ENCODE measurements around the gene PSMC3.
"Not testable (repeated sequence)": the region's sequence is repeated elsewhere in the genome, so short reads cannot be mapped to it uniquely, and the experiment has no call there.

The PSMC3 gene

GRCh38 chr11:47426062-47426956, at the start of gene PSMC3:
PSMC3 (minus strand) TSS chr11:47426439; CDS start chr11:47426279, 160 bp downstream.
- FAIRE-seq = peak; percentile 81

GRCh38 chr11:47470671-47471070, 44.4 kb upstream of the PSMC3 start:
- no peak for FAIRE-seq

GRCh38 chr11:47469361-47470179, 43.3 kb upstream of the PSMC3 start:
- FAIRE-seq = no peak

GRCh38 chr11:47468598-47469214, 42.5 kb upstream of the PSMC3 start:
- FAIRE-seq = no peak

DNA sequence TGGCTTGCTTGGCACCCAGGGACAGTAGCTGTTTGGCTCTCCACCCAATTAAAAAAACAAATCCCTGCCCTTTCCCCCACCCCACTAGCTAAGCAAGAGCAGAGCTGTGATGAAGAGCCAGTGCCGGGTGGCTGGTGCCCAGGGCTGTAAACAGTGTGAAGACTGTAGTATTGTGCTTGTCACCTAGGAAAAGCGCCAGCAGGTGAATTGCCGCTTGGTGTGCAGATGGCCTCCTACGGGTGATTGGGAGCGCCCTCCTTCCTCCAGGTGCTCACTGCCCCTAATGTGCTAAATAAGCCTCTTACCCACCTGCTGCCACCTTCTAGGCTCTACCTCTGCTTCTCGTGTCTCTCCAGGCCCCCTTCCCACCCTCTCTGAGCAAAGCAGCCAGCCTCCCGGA, 41.1 kb upstream of the PSMC3 start:
- FAIRE-seq = no peak

DNA sequence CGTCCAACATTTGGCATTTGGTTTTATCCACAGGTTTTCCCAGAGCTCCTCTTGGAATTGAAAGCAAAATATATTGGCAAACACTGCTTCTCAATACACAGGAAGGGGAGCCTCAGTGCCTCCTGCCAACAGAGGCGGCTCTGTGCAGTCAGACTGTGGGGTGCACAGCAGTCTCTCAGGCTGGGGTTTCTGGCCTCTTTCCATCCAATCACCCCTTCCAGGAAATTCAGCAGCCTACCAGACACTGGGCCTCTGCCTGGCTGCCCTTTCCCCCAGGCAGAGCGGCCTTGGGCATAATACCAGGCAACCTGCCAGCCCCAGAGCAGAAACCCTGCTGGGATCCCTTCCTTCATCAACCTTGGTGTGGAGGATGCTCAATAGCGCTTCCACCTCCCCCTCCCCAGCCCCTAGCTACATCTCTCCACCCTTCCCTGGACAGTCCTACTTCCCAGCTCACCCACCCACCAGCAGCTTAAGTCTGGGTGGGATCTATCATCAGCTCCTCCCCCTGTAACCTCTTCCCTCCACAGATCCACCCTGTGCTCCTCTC, 40.5 kb upstream of the PSMC3 start:
- no peak for FAIRE-seq

DNA sequence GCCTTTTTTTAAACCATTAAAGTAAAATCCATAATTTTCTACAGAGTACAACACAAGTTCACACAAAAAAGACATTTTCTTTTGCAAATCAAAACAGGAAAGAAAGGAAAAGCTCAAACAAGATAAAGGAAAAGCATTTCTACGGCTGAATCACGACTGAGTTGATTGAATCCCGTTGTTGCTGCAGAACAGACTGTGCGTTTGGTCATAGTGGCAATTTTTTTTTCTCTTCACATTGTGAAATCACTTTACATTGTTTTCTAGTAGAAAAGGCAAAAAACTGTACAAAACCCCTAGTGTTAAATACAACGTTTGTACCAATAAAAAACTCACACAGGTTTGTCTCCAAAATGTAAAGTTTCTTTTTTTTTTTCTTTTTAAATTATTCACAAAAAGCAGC, 40.0 kb upstream of the PSMC3 start:
- no peak for FAIRE-seq

- no peak for FAIRE-seq
Measured at GRCh38 chr11:47464483-47464882, 38.2 kb upstream of the PSMC3 start.

DNA sequence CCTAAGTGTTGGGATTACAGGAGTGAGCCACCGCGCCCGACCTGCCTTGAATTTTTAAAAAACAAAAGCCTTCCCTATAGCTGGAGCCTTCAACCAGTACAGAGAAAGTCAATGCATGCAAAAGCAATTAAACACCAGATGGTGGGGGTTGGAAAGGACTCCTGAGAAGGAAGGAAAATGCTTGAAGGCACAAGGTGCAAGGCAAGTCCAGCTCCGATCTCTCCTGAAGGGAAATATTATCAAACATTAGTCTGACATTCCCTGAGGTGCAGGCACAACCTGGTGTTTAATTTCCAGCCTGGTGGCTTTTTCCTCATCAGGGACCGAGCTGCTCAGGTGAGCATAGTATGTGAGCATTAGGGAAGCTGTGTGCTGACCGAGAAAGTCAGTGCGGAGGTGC, 35.6 kb upstream of the PSMC3 start:
- no peak for FAIRE-seq

DNA sequence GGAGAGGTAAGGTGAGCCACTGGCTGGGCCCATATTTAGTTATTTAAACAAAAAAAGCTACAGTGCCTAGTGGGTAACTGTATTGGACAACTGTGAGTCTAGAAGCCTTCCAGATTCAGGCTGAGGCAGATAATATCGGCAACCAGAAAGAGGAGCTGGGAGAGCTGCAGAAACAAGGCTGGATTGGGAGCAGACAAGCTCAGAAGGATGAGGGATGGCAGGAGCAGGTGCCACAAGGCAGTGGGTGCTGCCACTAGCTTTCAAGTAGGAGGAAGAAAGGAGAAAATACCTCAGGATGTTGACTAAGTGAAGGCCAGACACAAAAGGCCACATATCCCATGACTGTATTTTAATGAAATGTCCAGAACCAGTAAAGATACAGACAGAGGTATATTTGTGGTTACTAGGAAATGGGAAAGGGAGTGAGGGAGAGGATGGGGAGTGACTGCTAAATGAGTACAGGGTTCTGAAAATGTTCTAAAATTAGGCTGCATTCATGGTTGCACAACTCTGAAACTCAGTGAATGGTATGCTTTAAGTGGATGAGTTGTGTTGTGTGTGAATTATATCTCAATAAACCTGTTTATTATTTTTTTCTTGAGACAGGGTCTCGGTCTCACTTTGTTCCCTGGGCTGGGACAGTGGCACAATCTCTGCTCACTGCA, 34.5 kb upstream of the PSMC3 start:
- no peak for FAIRE-seq

GRCh38 chr11:47454258-47454671, 28.0 kb upstream of the PSMC3 start:
- not testable (repeated sequence) for FAIRE-seq

GRCh38 chr11:47453365-47453764, 27.1 kb upstream of the PSMC3 start:
- no peak for FAIRE-seq

- no peak for FAIRE-seq
Measured at GRCh38 chr11:47451990-47452389, 25.8 kb upstream of the PSMC3 start.

DNA sequence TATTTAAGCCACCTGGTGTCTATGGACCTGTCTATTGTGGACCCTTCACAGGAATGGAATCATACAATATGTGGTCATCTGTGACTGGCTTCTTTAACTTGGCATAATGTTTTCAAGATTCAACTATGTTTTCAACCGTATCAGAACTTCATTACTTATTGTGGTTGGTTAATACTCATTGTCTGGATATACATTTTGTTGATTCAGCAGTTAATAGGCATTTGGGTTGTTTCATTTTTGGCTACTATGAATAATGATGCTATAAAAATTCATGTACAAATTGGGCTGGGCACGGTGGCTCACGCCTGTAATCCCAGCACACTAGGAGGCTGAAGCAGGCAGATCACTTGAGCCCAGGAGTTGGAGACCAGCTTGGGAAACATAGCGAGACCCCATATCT, 25.2 kb upstream of the PSMC3 start:
- no peak for FAIRE-seq

DNA sequence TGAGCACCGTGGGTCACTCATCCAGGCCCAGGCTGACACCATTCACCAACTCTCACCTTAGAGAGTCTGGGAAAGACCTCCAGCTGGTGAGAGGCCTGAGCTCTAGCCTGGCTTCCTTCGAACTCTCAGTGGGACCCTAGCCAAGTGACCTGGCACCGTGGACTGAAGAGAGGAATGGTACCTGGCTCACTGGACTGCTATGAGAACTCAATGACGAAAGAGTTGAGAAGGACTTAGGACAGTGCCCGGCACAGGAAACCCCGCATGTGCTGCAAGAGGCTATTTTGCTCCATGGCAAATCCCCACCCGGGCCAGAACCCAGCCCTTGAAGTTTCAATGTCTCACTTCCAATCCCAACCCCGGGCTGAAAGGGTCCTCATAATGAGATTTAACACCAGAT, 23.3 kb upstream of the PSMC3 start:
- no peak for FAIRE-seq

DNA sequence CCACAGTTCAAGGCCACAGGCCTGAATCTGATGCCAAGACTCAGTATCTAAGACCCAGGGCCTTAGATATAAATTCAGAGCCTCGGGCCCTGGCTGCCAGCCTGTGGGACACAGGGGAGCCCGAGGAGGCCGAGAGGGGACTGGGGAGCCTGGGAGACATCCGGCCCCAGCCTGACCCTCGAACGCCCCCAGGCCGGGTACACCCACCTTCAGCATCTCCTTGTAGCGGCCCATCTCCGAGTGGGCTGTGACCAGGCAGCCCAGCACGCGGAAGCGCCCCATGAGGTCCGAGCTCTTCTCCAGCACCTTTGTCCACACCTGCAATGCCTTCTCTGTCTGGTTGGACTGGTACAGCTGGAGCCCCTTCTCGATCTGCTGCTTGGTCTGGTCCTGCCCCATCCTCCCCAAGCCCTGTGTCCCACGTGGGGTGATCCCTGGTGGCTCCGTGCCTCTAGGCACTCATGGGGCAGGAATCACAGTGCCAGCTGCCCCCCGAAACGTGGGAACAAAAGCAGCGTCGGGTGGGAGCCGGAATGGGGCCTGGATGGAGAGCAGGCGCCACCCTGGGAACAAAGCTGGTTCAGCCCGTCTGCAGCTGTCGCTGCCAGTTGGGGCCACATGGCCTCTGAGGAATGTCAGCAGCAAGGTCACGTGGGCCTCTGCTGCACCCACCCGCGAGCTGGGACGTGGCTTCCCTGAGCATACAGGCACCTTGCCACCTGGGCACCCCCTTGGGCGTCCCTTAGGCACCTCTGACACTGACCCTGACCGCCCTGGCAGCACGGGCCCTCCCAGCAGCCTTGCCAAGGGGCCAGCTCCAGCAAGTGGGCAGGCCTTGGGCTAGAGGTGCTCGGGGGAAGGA, 22.6 kb upstream of the PSMC3 start, which contains the start of gene RAPSN:
TSS of gene RAPSN (minus strand) at position 571 of the 862 bp plus-strand sequence. CDS start at position 399, 172 bp downstream.
- no peak for FAIRE-seq

DNA sequence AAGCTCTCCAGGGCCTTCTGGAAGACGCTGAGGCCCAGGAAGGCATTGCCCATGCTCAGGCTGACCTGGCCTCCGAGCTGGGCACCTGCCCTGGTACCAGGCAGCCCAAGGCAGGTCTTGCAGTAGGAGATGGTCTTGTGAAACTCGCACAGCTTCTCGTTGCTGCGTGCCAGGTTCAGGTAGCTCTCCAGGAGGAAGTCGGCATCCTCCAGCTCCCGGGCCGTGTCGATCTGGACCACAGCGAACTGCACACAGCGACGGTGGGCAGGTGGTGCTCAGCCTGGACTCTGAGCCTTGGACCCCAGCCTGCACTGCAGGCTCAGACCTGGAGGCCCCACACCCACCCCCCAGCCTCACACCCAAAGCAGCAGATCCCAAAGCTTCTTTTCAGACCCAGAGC, 21.7 kb upstream of the PSMC3 start:
- no peak for FAIRE-seq

DNA sequence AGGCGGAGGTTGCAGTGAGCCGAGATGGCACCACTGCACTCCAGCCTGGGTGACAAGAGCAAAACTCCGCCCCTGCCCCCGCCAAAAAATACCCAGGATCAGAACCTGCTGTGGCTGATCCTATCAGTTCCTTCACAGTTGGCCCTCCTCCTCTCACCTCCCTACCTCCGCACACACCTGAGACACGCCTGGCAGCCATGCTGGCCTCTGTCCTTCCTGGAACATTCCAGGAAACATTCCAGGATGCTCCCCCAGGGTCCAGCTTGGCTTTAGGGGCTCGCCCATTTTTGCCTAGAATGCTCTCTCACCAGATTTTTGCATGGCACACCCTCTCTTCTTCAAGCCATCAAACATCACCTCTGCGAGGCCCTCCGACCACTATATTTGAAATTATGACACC, 20.6 kb upstream of the PSMC3 start:
- no peak for FAIRE-seq

DNA sequence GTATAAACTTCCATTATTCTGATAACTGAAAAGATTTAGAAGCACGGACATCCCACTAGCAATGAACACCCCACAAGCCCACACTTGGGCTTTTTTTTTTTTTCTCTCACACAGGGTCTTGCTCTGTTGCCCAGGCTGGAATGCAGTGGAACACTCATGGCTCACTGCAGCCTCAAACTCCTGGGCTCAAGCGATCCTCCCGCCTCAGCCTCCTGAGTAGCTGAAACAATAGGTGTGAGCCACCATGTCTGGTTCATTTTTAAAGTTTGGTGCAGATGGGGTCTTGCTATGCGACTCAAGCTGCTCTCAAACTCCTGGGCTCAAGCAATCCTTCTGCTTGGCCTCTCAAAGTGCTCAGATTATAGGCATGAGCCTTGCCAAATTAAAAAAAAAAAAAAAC, 19.6 kb upstream of the PSMC3 start:
- FAIRE-seq = no peak

- no peak for FAIRE-seq
Measured at GRCh38 chr11:47443817-47444216, 17.6 kb upstream of the PSMC3 start.

DNA sequence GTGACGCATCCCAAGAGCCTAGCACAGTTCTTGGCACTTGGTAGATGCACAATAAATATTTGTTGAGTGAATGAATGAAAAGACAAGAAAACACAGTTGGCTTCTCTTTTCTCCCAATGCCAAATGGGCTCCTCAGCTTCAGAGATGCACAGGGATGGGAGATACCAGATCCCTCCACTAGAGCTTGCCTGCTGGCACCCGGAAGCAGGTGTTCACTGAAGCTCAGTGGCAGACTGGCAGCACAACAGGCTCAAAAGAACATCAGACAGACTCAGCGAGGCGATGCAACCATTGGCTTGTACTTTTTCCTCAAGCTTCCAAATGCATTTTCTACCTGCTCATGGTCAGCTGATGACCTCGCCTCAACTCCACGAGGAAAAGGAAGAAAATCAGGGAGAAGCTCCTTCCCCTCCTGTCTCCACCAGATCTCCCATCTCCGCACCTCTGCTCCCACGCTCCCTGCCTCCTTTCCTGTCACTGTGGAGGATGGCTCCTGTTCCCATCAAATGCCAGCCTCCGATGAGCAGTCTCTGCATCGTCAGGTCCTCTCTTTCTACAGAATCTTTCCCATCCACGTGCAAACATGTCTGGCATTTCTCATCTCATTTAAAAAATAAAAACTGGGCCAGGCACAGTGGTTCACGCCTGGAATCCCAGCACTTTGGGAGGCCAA, 16.9 kb upstream of the PSMC3 start:
- no peak for FAIRE-seq
